ENCODE data around the gene DENND1A.

GRCh38 chr9:123402981-123403509, 526.9 kb downstream of the DENND1A start:
- TF ChIP-seq CTCF (IDR thresholded peaks at IDR 0.05) (no peak), POLR2A (IDR thresholded peaks at IDR 0.05) (no peak)

Measured in heart left ventricle (tissue), 13 donors.